ENCODE results near the gene SMAP1. TPM values are rescaled to one million over a fixed set of nuclear protein-coding genes. Genes with fewer than 3 reads are reported as not detected.

SMAP1 gene
- total RNA-seq: 24.3 and 26.3 TPM in 2 replicates

GRCh38 chr6:70667711-70668498 lies at the start of gene SMAP1:
TSS of gene SMAP1 (plus strand) at chr6:70667883. CDS start at chr6:70668024, 141 bp downstream.
- H3K4me3 Mint-ChIP-seq: peak within 1 kb of the TSS; percentile 90
- H3K4me1 Mint-ChIP-seq (ENCODE audit: low read depth): peaks cover 59% of the 10 kb centered on the region
- H3K27me3 Mint-ChIP-seq (ENCODE audit: insufficient read depth): no peaks in the 10 kb centered on the region
- H3K9me3 Mint-ChIP-seq: no peaks in the 10 kb centered on the region
- peaks cover 12% of the 10 kb centered on the region for H3K36me3 Mint-ChIP-seq (ENCODE audit: low read depth)
- H3K27ac Mint-ChIP-seq: peak within 1 kb of the TSS; percentile 92
- DNase-seq (ENCODE audit: low spot score): peak; percentile 91
- intact Hi-C loops (cut with micrococcal nuclease): loop anchor here (1.0 to 5.0 kb wide), 6 partner anchors 17 to 871 kb away; partner anchors contain the start of genes FAM135A, LMBRD1 and SDHAF4

- intact Hi-C loops (cut with micrococcal nuclease): no loop called here
- DNase-seq (ENCODE audit: low spot score): no peak
- Mint-ChIP-seq H3K27me3 (ENCODE audit: insufficient read depth) (peaks cover 11% of the 10 kb centered on the region), H3K9me3 (no peaks in the 10 kb centered on the region), H3K36me3 (ENCODE audit: low read depth) (peaks cover 2% of the 10 kb centered on the region), H3K27ac (no peak overlapping the region), H3K4me1 (ENCODE audit: low read depth) (no peaks in the 10 kb centered on the region), H3K4me3 (no peak overlapping the region)
Observed at GRCh38 chr6:70620746-70621145, 46.9 kb upstream of the SMAP1 start.

GRCh38 chr6:70622461-70622860 lies 45.2 kb upstream of the SMAP1 start:
- no peak overlapping the region for H3K4me3 Mint-ChIP-seq

GRCh38 chr6:70625436-70625835 lies 42.2 kb upstream of the SMAP1 start:
- Mint-ChIP-seq H3K4me3 (no peak overlapping the region), H3K27ac (no peak overlapping the region), H3K9me3 (no peaks in the 10 kb centered on the region), H3K36me3 (ENCODE audit: low read depth) (no peaks in the 10 kb centered on the region), H3K4me1 (ENCODE audit: low read depth) (no peaks in the 10 kb centered on the region), H3K27me3 (ENCODE audit: insufficient read depth) (peaks cover 15% of the 10 kb centered on the region)
- intact Hi-C loops (cut with micrococcal nuclease): no loop called here
- DNase-seq (ENCODE audit: low spot score): no peak

More at GRCh38 chr6:70622461-70622860, 45.2 kb upstream of the SMAP1 start:
- Mint-ChIP-seq H3K27me3 (ENCODE audit: insufficient read depth) (peaks cover 8% of the 10 kb centered on the region), H3K27ac (no peak overlapping the region), H3K36me3 (ENCODE audit: low read depth) (no peaks in the 10 kb centered on the region), H3K9me3 (no peaks in the 10 kb centered on the region), H3K4me1 (ENCODE audit: low read depth) (no peaks in the 10 kb centered on the region)
- intact Hi-C loops (cut with micrococcal nuclease): no loop called here
- no peak for DNase-seq (ENCODE audit: low spot score)

- no peaks in the 10 kb centered on the region for H3K36me3 Mint-ChIP-seq (ENCODE audit: low read depth)
- peaks cover 18% of the 10 kb centered on the region for H3K27me3 Mint-ChIP-seq (ENCODE audit: insufficient read depth)
- no peak overlapping the region for H3K27ac Mint-ChIP-seq
- no peak for DNase-seq (ENCODE audit: low spot score)
- intact Hi-C loops (cut with micrococcal nuclease): no loop called here
- H3K9me3 Mint-ChIP-seq: no peaks in the 10 kb centered on the region
- H3K4me1 Mint-ChIP-seq (ENCODE audit: low read depth): no peaks in the 10 kb centered on the region
- H3K4me3 Mint-ChIP-seq: no peak overlapping the region
Observed at GRCh38 chr6:70627500-70628254, 40.0 kb upstream of the SMAP1 start.

GRCh38 chr6:70629929-70630328 lies 37.8 kb upstream of the SMAP1 start:
- Mint-ChIP-seq H3K4me1 (ENCODE audit: low read depth) (peaks cover 7% of the 10 kb centered on the region), H3K36me3 (ENCODE audit: low read depth) (no peaks in the 10 kb centered on the region), H3K27me3 (ENCODE audit: insufficient read depth) (peaks cover 22% of the 10 kb centered on the region), H3K4me3 (no peak overlapping the region), H3K9me3 (no peaks in the 10 kb centered on the region), H3K27ac (no peak overlapping the region)
- no peak for DNase-seq (ENCODE audit: low spot score)
- intact Hi-C loops (cut with micrococcal nuclease): no loop called here

GRCh38 chr6:70633870-70634269 lies 33.8 kb upstream of the SMAP1 start:
- peaks cover 7% of the 10 kb centered on the region for H3K4me1 Mint-ChIP-seq (ENCODE audit: low read depth)
- intact Hi-C loops (cut with micrococcal nuclease): no loop called here
- no peaks in the 10 kb centered on the region for H3K36me3 Mint-ChIP-seq (ENCODE audit: low read depth)
- peaks cover 20% of the 10 kb centered on the region for H3K27me3 Mint-ChIP-seq (ENCODE audit: insufficient read depth)
- no peak overlapping the region for H3K27ac Mint-ChIP-seq
- no peak overlapping the region for H3K4me3 Mint-ChIP-seq
- H3K9me3 Mint-ChIP-seq: no peaks in the 10 kb centered on the region
- no peak for DNase-seq (ENCODE audit: low spot score)

GRCh38 chr6:70636596-70636995 lies 31.1 kb upstream of the SMAP1 start:
- Mint-ChIP-seq H3K4me1 (ENCODE audit: low read depth) (peaks cover 7% of the 10 kb centered on the region), H3K4me3 (no peak overlapping the region)

GRCh38 chr6:70638468-70638867 lies 29.2 kb upstream of the SMAP1 start:
- no peak for DNase-seq (ENCODE audit: low spot score)
- no peaks in the 10 kb centered on the region for H3K36me3 Mint-ChIP-seq (ENCODE audit: low read depth)
- peaks cover 4% of the 10 kb centered on the region for H3K27me3 Mint-ChIP-seq (ENCODE audit: insufficient read depth)
- no peak overlapping the region for H3K4me3 Mint-ChIP-seq
- no peaks in the 10 kb centered on the region for H3K9me3 Mint-ChIP-seq
- intact Hi-C loops (cut with micrococcal nuclease): no loop called here
- peaks cover 5% of the 10 kb centered on the region for H3K4me1 Mint-ChIP-seq (ENCODE audit: low read depth)
- H3K27ac Mint-ChIP-seq: no peak overlapping the region

More at GRCh38 chr6:70636596-70636995, 31.1 kb upstream of the SMAP1 start:
- no peak for DNase-seq (ENCODE audit: low spot score)
- no peak overlapping the region for H3K27ac Mint-ChIP-seq
- H3K36me3 Mint-ChIP-seq (ENCODE audit: low read depth): no peaks in the 10 kb centered on the region
- H3K27me3 Mint-ChIP-seq (ENCODE audit: insufficient read depth): peaks cover 8% of the 10 kb centered on the region
- intact Hi-C loops (cut with micrococcal nuclease): no loop called here
- H3K9me3 Mint-ChIP-seq: no peaks in the 10 kb centered on the region

- H3K4me3 Mint-ChIP-seq: peak overlapping the region; percentile 47
- H3K4me1 Mint-ChIP-seq (ENCODE audit: low read depth): peaks cover 37% of the 10 kb centered on the region
- DNase-seq (ENCODE audit: low spot score): peak; percentile 71
- H3K27me3 Mint-ChIP-seq (ENCODE audit: insufficient read depth): no peaks in the 10 kb centered on the region
- no peaks in the 10 kb centered on the region for H3K36me3 Mint-ChIP-seq (ENCODE audit: low read depth)
- H3K9me3 Mint-ChIP-seq: no peaks in the 10 kb centered on the region
- peak overlapping the region; percentile 71 for H3K27ac Mint-ChIP-seq
- intact Hi-C loops (cut with micrococcal nuclease): loop anchor here (1.0 to 2.0 kb wide), 4 partner anchors 16 to 238 kb away; partner anchors contain the start of genes FAM135A, SDHAF4 and SMAP1
Observed at GRCh38 chr6:70651326-70651905, 16.3 kb upstream of the SMAP1 start.

- intact Hi-C loops (cut with micrococcal nuclease): no loop called here
- Mint-ChIP-seq H3K4me1 (ENCODE audit: low read depth) (peaks cover 37% of the 10 kb centered on the region), H3K9me3 (no peaks in the 10 kb centered on the region), H3K27ac (no peak overlapping the region), H3K4me3 (no peak overlapping the region), H3K36me3 (ENCODE audit: low read depth) (peaks cover under 1% of the 10 kb centered on the region), H3K27me3 (ENCODE audit: insufficient read depth) (no peaks in the 10 kb centered on the region)
- DNase-seq (ENCODE audit: low spot score): no peak
Observed at GRCh38 chr6:70652216-70652615, 15.5 kb upstream of the SMAP1 start.

- Mint-ChIP-seq H3K9me3 (no peaks in the 10 kb centered on the region), H3K27me3 (ENCODE audit: insufficient read depth) (peaks cover 5% of the 10 kb centered on the region), H3K4me1 (ENCODE audit: low read depth) (peaks cover 5% of the 10 kb centered on the region), H3K27ac (no peak overlapping the region), H3K4me3 (no peak overlapping the region), H3K36me3 (ENCODE audit: low read depth) (peaks cover 3% of the 10 kb centered on the region)
- intact Hi-C loops (cut with micrococcal nuclease): no loop called here
- DNase-seq (ENCODE audit: low spot score): no peak
Observed at GRCh38 chr6:70657706-70658105, 10.0 kb upstream of the SMAP1 start.

Measured in activated T-helper 1 cell treated with anti-CD3 and anti-CD28 coated beads, Interleukin-12 subunit alpha, Interleukin-12 subunit beta, Interleukin-2, Interleukin-4 antibody, amounts not matched to agents 30 ng/mL and 10 ng/mL and 1 ng/mL, durations not matched to agents 14 hours and 24 hours and 36 hours (primary cell).